RWPE2 (cell line): Measurements from ENCODE around the gene PLPPR1.
A peak's percentile ranks its signal among the peaks of the same experiment; 100 is the strongest.

Source experiments
- ATAC-seq: fragments of 200-7000 bp; cut with Tn5 transposase; 3 replicates; pipeline ENCODE4 v1.9.1; 2021; ENCODE audit warnings: low read depth
- DNase-seq: peaks from one replicate; pipeline ENCODE4 v3.0.0-alpha.2; 2020; ENCODE audit warnings: low spot score
- H3K27ac ChIP-seq: fragments of 450-650 bp; 2 replicates; pipeline ENCODE4 v1.5.1; 2017; ENCODE audit warnings: mild to moderate bottlenecking; ENCODE audit not compliant: poor library complexity, severe bottlenecking
- H3K27me3 ChIP-seq: fragments of 250-450 bp; sonication (Bioruptor Pico); 2 replicates; pipeline ENCODE4 v1.5.1; 2021; ENCODE audit warnings: mild to moderate bottlenecking, moderate library complexity; ENCODE audit not compliant: insufficient read depth, poor library complexity, severe bottlenecking
- H3K36me3 ChIP-seq: fragments of 250-450 bp; sonication (Bioruptor Pico); 2 replicates; pipeline ENCODE4 v1.5.1; 2020; ENCODE audit warnings: low read depth, mild to moderate bottlenecking, moderate library complexity
- H3K4me1 ChIP-seq: fragments of 250-450 bp; sonication (Bioruptor Pico); 2 replicates; pipeline ENCODE4 v1.5.1; 2021; ENCODE audit warnings: mild to moderate bottlenecking, moderate library complexity; ENCODE audit not compliant: insufficient read depth, poor library complexity, severe bottlenecking
- H3K4me3 ChIP-seq: fragments of 250-450 bp; sonication (Bioruptor Pico); 2 replicates; pipeline ENCODE4 v1.5.1; 2021; ENCODE audit warnings: mild to moderate bottlenecking, moderate library complexity; ENCODE audit not compliant: severe bottlenecking
- H3K9me3 ChIP-seq: fragments of 250-450 bp; sonication (Bioruptor Pico); 2 replicates; pipeline ENCODE4 v1.5.1; 2021; ENCODE audit warnings: mild to moderate bottlenecking, moderate library complexity; ENCODE audit not compliant: severe bottlenecking
- CTCF ChIP-seq: fragments of 450-650 bp; IDR thresholded peaks from one replicate; pipeline ENCODE4 v1.5.1; 2017; ENCODE audit warnings: mild to moderate bottlenecking, moderate library complexity; ENCODE audit not compliant: poor library complexity, severe bottlenecking

The PLPPR1 gene

GRCh38 chr9:101268426-101268825 is 239.9 kb downstream of the PLPPR1 start:
- Histone ChIP-seq H3K36me3 (no peaks in the 10 kb centered on the region), H3K4me3 (no peak overlapping the region), H3K27ac (no peak overlapping the region), H3K9me3 (no peaks in the 10 kb centered on the region), H3K27me3 (no peaks in the 10 kb centered on the region), H3K4me1 (no peaks in the 10 kb centered on the region)
- no peak for ATAC-seq
- TF ChIP-seq CTCF = no peak
- DNase-seq = no peak

- no peak for TF ChIP-seq CTCF
- H3K4me3 ChIP-seq = no peak overlapping the region
These were observed 241.2 kb downstream of the PLPPR1 start for GRCh38 chr9:101269591-101270283.

GRCh38 chr9:101270302-101270701 is 241.8 kb downstream of the PLPPR1 start:
- Histone ChIP-seq H3K27ac (no peak overlapping the region), H3K4me1 (no peaks in the 10 kb centered on the region), H3K4me3 (no peak overlapping the region), H3K27me3 (no peaks in the 10 kb centered on the region), H3K36me3 (no peaks in the 10 kb centered on the region), H3K9me3 (no peaks in the 10 kb centered on the region)
- peak; percentile 41; the same call in 1 of the 3 replicates for ATAC-seq
- no peak for DNase-seq
- no peak for TF ChIP-seq CTCF

More at GRCh38 chr9:101269591-101270283, 241.2 kb downstream of the PLPPR1 start:
- no peaks in the 10 kb centered on the region for H3K4me1 ChIP-seq
- H3K9me3 ChIP-seq = no peaks in the 10 kb centered on the region
- H3K27me3 ChIP-seq = no peaks in the 10 kb centered on the region
- H3K27ac ChIP-seq = no peak overlapping the region
- no peak for ATAC-seq
- H3K36me3 ChIP-seq = no peaks in the 10 kb centered on the region
- DNase-seq = no peak

- no peaks in the 10 kb centered on the region for H3K27me3 ChIP-seq
- no peak overlapping the region for H3K4me3 ChIP-seq
- no peak for ATAC-seq
- no peaks in the 10 kb centered on the region for H3K9me3 ChIP-seq
- no peaks in the 10 kb centered on the region for H3K36me3 ChIP-seq
- no peak for DNase-seq
- no peak for TF ChIP-seq CTCF
- no peak overlapping the region for H3K27ac ChIP-seq
- no peaks in the 10 kb centered on the region for H3K4me1 ChIP-seq
These were observed 242.6 kb downstream of the PLPPR1 start for GRCh38 chr9:101271102-101271501.
